SK-N-SH (cell line): ENCODE data around the gene RNF146. TPM values are rescaled to one million over a fixed set of nuclear protein-coding genes. Genes with fewer than 3 reads are reported as not detected.
A peak's percentile ranks its signal among the peaks of the same experiment; 100 is the strongest.

Experiments
- CTCF ChIA-PET: fragments of 300-600, 350-600 bp; formaldehyde crosslinking; extraction: SDS; loops from one replicate; lab custom pipeline; 2021; lab: Yijun Ruan, JAX
- POLR2A ChIA-PET: fragments of 350-600 bp; sonication (Branson Sonifier 250); formaldehyde crosslinking; extraction: SDS; loops from one replicate; lab custom pipeline; 2020; ENCODE audit warnings: antibody characterized with exemption, inconsistent platforms; lab: Yijun Ruan, JAX
- DNase-seq: peaks from one replicate; pipeline ENCODE4 v3.0.0; 2012
- H2AFZ ChIP-seq: fragments of 200-600 bp; sonication (generic); 2 replicates; pipeline ENCODE4 v1.8.1; 2016; ENCODE audit warnings: antibody characterized with exemption, mild to moderate bottlenecking, low read depth
- H3F3A ChIP-seq: fragments of 200-600 bp; sonication (generic); replicated peaks from 2 replicates; pipeline ENCODE3; 2016; ENCODE audit warnings: antibody characterized with exemption, mild to moderate bottlenecking; ENCODE audit not compliant: insufficient read depth
- H3K27ac ChIP-seq, 2 experiments: fragments of 200-500 bp in 1 of 2; fragments of 200-600 bp in 1 of 2; sonication (Bioruptor generic) in 1 of 2; sonication (generic), shearing (Covaris generic) in 1 of 2; 2 replicates each; pipeline versions ENCODE4 v1.5.1 to v1.6.1; 2014 to 2016; ENCODE audit warnings: low read depth in 2 of 2, inconsistent platforms in 1 of 2, low read length in 1 of 2, mild to moderate bottlenecking in 1 of 2, mixed read lengths in 1 of 2
- H3K27me3 ChIP-seq: fragments of 200-600 bp; sonication (generic), shearing (Covaris generic); 2 replicates; pipeline ENCODE4 v1.6.1; 2016; ENCODE audit warnings: mixed run types; ENCODE audit not compliant: insufficient read depth
- H3K36me3 ChIP-seq, 2 experiments: fragments of 200-500 bp in 1 of 2; fragments of 200-600 bp in 1 of 2; sonication (Bioruptor generic) in 1 of 2; sonication (generic) in 1 of 2; replicated peaks in 1 of 2; 2 replicates each; pipeline versions ENCODE3 to v1.5.1; 2014 to 2016; ENCODE audit warnings: low read length in 1 of 2, mild to moderate bottlenecking in 1 of 2; ENCODE audit not compliant: insufficient read depth in 2 of 2, control insufficient read depth in 1 of 2
- H3K4me1 ChIP-seq, 2 experiments: fragments of 200-500 bp in 1 of 2; fragments of 200-600 bp in 1 of 2; sonication (Bioruptor generic) in 1 of 2; sonication (generic), shearing (Covaris generic) in 1 of 2; 2 replicates each; pipeline versions ENCODE4 v1.5.1 to v1.6.1; 2014 to 2016; ENCODE audit warnings: low read depth in 1 of 2, low read length in 1 of 2, mixed run types in 1 of 2; ENCODE audit not compliant: insufficient read depth in 2 of 2, control insufficient read depth in 1 of 2
- H3K4me2 ChIP-seq: fragments of 200-600 bp; sonication (generic), shearing (Covaris generic); 2 replicates; pipeline ENCODE4 v1.6.1; 2017; ENCODE audit warnings: mixed run types
- H3K4me3 ChIP-seq, 2 experiments: fragments of 200-500 bp in 1 of 2; fragments of 200-600 bp in 1 of 2; sonication (Bioruptor generic) in 1 of 2; sonication (generic), shearing (Covaris generic) in 1 of 2; 2 replicates each; pipeline versions ENCODE4 v1.5.1 to v1.8.1; 2014 to 2016; ENCODE audit warnings: low read depth in 2 of 2, inconsistent platforms in 1 of 2, low read length in 1 of 2, mild to moderate bottlenecking in 1 of 2, mixed read lengths in 1 of 2, moderate library complexity in 1 of 2
- H3K79me2 ChIP-seq: fragments of 200-600 bp; sonication (generic); 2 replicates; pipeline ENCODE4 v1.8.1; 2017; ENCODE audit warnings: mild to moderate bottlenecking; ENCODE audit not compliant: insufficient read depth
- H3K9ac ChIP-seq: fragments of 200-600 bp; sonication (generic); 2 replicates; pipeline ENCODE4 v1.6.1; 2017; ENCODE audit warnings: mixed run types
- H3K9me2 ChIP-seq: fragments of 200-600 bp; sonication (generic); 2 replicates; pipeline ENCODE4 v1.6.1; 2017; ENCODE audit warnings: mixed run types
- H3K9me3 ChIP-seq: fragments of 200-600 bp; sonication (generic); 2 replicates; pipeline ENCODE4 v1.6.1; 2017; ENCODE audit warnings: mixed run types, mild to moderate bottlenecking, moderate library complexity
- H4K20me1 ChIP-seq: fragments of 200-600 bp; sonication (generic); 2 replicates; pipeline ENCODE4 v1.6.1; 2017; ENCODE audit warnings: mild to moderate bottlenecking, mixed run types; ENCODE audit not compliant: insufficient read depth
- CHD2 ChIP-seq: fragments of 150-350 bp; IDR thresholded peaks from 2 replicates; pipeline ENCODE4 v1.6.1; 2018; ENCODE audit warnings: low read length; ENCODE audit not compliant: partially characterized antibody
- CTCF ChIP-seq: fragments of 200-600 bp; sonication (generic); IDR thresholded peaks from 2 replicates; pipeline ENCODE4 v1.6.1; 2017; ENCODE audit warnings: antibody characterized with exemption, mild to moderate bottlenecking, moderate library complexity
- ELF1 ChIP-seq: IDR thresholded peaks from 2 replicates; pipeline ENCODE4 v1.4.0; 2012
- FOXJ3 ChIP-seq: sonication (generic); formaldehyde crosslinking; IDR thresholded peaks from 2 replicates; pipeline ENCODE4 v1.5.1; 2020; ENCODE audit warnings: mild to moderate bottlenecking, missing genetic modification reagents
- FOXM1 ChIP-seq: IDR thresholded peaks from 2 replicates; pipeline ENCODE4 v1.4.0; 2012; ENCODE audit warnings: low read depth, mild to moderate bottlenecking
- GABPA ChIP-seq: IDR thresholded peaks from 2 replicates; pipeline ENCODE4 v1.4.0; 2012; ENCODE audit warnings: low read depth, mild to moderate bottlenecking
- GATA2 ChIP-seq: sonication (generic); formaldehyde crosslinking; IDR thresholded peaks from 2 replicates; pipeline ENCODE4 v1.5.0; 2020; ENCODE audit warnings: mild to moderate bottlenecking, missing genetic modification reagents
- IRF3 ChIP-seq: fragments of 150-350 bp; IDR thresholded peaks from 2 replicates; pipeline ENCODE4 v1.6.1; 2016; ENCODE audit warnings: mild to moderate bottlenecking, low read depth, low read length
- MAX ChIP-seq: IDR thresholded peaks from 2 replicates; pipeline ENCODE4 v1.4.0; 2012; ENCODE audit warnings: low read depth
- MXI1 ChIP-seq: IDR thresholded peaks from 2 replicates; pipeline ENCODE4 v1.6.1; 2012; ENCODE audit warnings: mild to moderate bottlenecking, low read depth, low read length, improper control_type of control experiment
- RAD21 ChIP-seq: IDR thresholded peaks from 2 replicates; pipeline ENCODE4 v1.6.1; 2012; ENCODE audit warnings: mild to moderate bottlenecking, low read length
- RCOR1 ChIP-seq: fragments of 150-350 bp; IDR thresholded peaks from 2 replicates; pipeline ENCODE4 v1.6.1; 2017; ENCODE audit warnings: antibody characterized with exemption, low read length
- REST ChIP-seq: IDR thresholded peaks from 2 replicates; pipeline ENCODE4 v1.6.1; 2012; ENCODE audit warnings: mild to moderate bottlenecking, low read depth, low read length, moderate library complexity
- RFX5 ChIP-seq: IDR thresholded peaks from 2 replicates; pipeline ENCODE4 v1.6.1; 2012; ENCODE audit warnings: mild to moderate bottlenecking, improper control_type of control experiment, low read length
- SMC3 ChIP-seq: IDR thresholded peaks from 2 replicates; pipeline ENCODE4 v1.6.1; 2012; ENCODE audit warnings: low read depth, low read length, improper control_type of control experiment
- TAF1 ChIP-seq: IDR thresholded peaks from 2 replicates; pipeline ENCODE4 v1.6.1; 2012; ENCODE audit warnings: low read depth, mild to moderate bottlenecking, low read length, moderate library complexity, borderline replicate concordance
- TEAD4 ChIP-seq: IDR thresholded peaks from 2 replicates; pipeline ENCODE4 v1.4.0; 2012; ENCODE audit warnings: mild to moderate bottlenecking, borderline replicate concordance; ENCODE audit not compliant: insufficient read depth
- USF1 ChIP-seq: IDR thresholded peaks from 2 replicates; pipeline ENCODE4 v1.4.0; 2012; ENCODE audit warnings: low read depth, borderline replicate concordance
- ZBTB33 ChIP-seq: IDR thresholded peaks from 2 replicates; pipeline ENCODE4 v1.4.0; 2012; ENCODE audit warnings: low read depth, borderline replicate concordance
- WGBS: methylation state at CpG from one replicate; pipeline ENCODE4 v1.1.6; 2017; ENCODE audit warnings: low lambda C conversion rate; 5-methylcytosine and 5-hydroxymethylcytosine counted together
- polyA plus RNA-seq, 3 experiments: library from polyadenylated mRNA; depleted of rRNA; stranded (reverse); fragments of >200 nt; gene quantifications; 2 replicates each; pipeline ENCODE4 v1.2.3, GENCODE V29; 2012

The RNF146 gene
- polyA plus RNA-seq, 1 of the 3 experiments (the other 2 are of a cell fraction): 29.2 TPM

GRCh38 chr6:127302728-127303660 lies 36.3 kb downstream of the RNF146 start:
- Histone ChIP-seq H3F3A (peaks cover 26% of the 10 kb centered on the region), H3K36me3 (peaks cover 5 to 36% of the 10 kb centered on the region in 2 experiments), H3K4me3 (no peak overlapping the region; a peak in 1 of 4 replicates), H3K27me3 (no peaks in the 10 kb centered on the region), H3K79me2 (peaks cover 56% of the 10 kb centered on the region), H4K20me1 (peaks cover 9% of the 10 kb centered on the region; the same call in 1 of the 2 replicates), H3K9ac (no peak overlapping the region), H3K9me3 (no peaks in the 10 kb centered on the region), H2AFZ (no peak overlapping the region), H3K27ac (no peak overlapping the region), H3K4me1 (peaks cover 6 to 15% of the 10 kb centered on the region in 2 experiments; a peak in 3 of 4 replicates), H3K4me2 (no peak overlapping the region), H3K9me2 (no peaks in the 10 kb centered on the region)
- 49% methylated on average over 6 of the region's 6 CpGs for WGBS
- TF ChIP-seq TEAD4 (no peak), RFX5 (no peak), USF1 (no peak), RAD21 (peak; percentile 75), ELF1 (no peak), MXI1 (no peak), ZBTB33 (no peak), GABPA (no peak), MAX (no peak), FOXJ3 (CRISPR knock-in tag) (no peak), REST (no peak), FOXM1 (no peak), CTCF (peak; percentile 84), SMC3 (peak; percentile 47), RCOR1 (no peak), IRF3 (no peak), GATA2 (CRISPR knock-in tag) (no peak), CHD2 (no peak), TAF1 (no peak)
- CTCF ChIA-PET: interaction anchor here (0.6 to 4.3 kb wide), 20 partner anchors 10 to 237 kb away, joined by 3 to 23 read pairs (median 4); partner anchors contain the start of genes KIAA0408 and MTCL3
- DNase-seq: peak; percentile 31
- POLR2A ChIA-PET: no interaction called here
